HL-60 (cell line): ENCODE results near the gene SHCBP1.

Experiments
- DNase-seq, 2 experiments: peaks; one replicate each; pipeline ENCODE4 v3.0.0-alpha.2; 2010 to 2020; ENCODE audit warnings: low read depth in 1 of 2, low spot score in 1 of 2
- H3K27ac ChIP-seq: fragments of 250-450 bp; sonication (Bioruptor Pico); replicated peaks from 2 replicates; pipeline ENCODE4 v1.5.1; 2020; ENCODE audit warnings: mild to moderate bottlenecking, moderate library complexity
- H3K27me3 ChIP-seq: fragments of 250-450 bp; sonication (Bioruptor Pico); 2 replicates; pipeline ENCODE4 v1.5.1; 2021; ENCODE audit warnings: mild to moderate bottlenecking, moderate library complexity; ENCODE audit not compliant: insufficient read depth, poor library complexity, severe bottlenecking
- H3K4me3 ChIP-seq: replicated peaks from 2 replicates; pipeline ENCODE4 v1.5.1; 2011; ENCODE audit warnings: mild to moderate bottlenecking, control low read depth, low read length; ENCODE audit not compliant: insufficient read depth
- GABPA ChIP-seq: IDR thresholded peaks from 2 replicates; pipeline ENCODE4 v1.6.1; 2012; ENCODE audit warnings: low read depth
- POLR2AphosphoS5 ChIP-seq: IDR thresholded peaks from 2 replicates; pipeline ENCODE4 v1.6.1; 2012; ENCODE audit warnings: low read depth
- SPI1 ChIP-seq: IDR thresholded peaks from 2 replicates; pipeline ENCODE4 v1.6.1; 2012; ENCODE audit warnings: low read depth, mild to moderate bottlenecking, borderline replicate concordance
- long read RNA-seq: library from polyadenylated mRNA; unstranded; transcript quantifications from one replicate; pipeline ENCODE4 v2.0.0, GENCODE V29; 2020
- TF ChIP-seq, protein P1 (sequence below): IDR thresholded peaks from one replicate; pipeline ENCODE4 v1.5.1; 2011; ENCODE audit warnings: low read length, control low read depth, inconsistent platforms; ENCODE audit not compliant: insufficient read depth
- TF ChIP-seq, protein P2 (sequence below): IDR thresholded peaks from 2 replicates; pipeline ENCODE4 v1.6.1; 2012; ENCODE audit warnings: low read depth; ENCODE audit not compliant: insufficient replicate concordance

The SHCBP1 gene
- long read RNA-seq, transcript SHCBP1-201 (13 exons, 3,461 nt), result major isoform, 297 of 346 reads
- long read RNA-seq, partial matches to known transcripts, result 27 of 346 reads
- long read RNA-seq, other reads (novel, unspliced or antisense), result 20 of 346 reads

GRCh38 chr16:46621006-46621933 is at the start of gene SHCBP1:
TSS of gene SHCBP1 (minus strand) at chr16:46621379. CDS start at chr16:46621359, 20 bp downstream.
- no peaks in the 10 kb centered on the region for H3K27me3 ChIP-seq
- peak within 1 kb of the TSS; percentile 97 for H3K4me3 ChIP-seq
- TF ChIP-seq, protein P1, sequence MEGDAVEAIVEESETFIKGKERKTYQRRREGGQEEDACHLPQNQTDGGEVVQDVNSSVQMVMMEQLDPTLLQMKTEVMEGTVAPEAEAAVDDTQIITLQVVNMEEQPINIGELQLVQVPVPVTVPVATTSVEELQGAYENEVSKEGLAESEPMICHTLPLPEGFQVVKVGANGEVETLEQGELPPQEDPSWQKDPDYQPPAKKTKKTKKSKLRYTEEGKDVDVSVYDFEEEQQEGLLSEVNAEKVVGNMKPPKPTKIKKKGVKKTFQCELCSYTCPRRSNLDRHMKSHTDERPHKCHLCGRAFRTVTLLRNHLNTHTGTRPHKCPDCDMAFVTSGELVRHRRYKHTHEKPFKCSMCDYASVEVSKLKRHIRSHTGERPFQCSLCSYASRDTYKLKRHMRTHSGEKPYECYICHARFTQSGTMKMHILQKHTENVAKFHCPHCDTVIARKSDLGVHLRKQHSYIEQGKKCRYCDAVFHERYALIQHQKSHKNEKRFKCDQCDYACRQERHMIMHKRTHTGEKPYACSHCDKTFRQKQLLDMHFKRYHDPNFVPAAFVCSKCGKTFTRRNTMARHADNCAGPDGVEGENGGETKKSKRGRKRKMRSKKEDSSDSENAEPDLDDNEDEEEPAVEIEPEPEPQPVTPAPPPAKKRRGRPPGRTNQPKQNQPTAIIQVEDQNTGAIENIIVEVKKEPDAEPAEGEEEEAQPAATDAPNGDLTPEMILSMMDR, result no peak
- TF ChIP-seq POLR2AphosphoS5 (peak; percentile 76), SPI1 (no peak), GABPA (no peak)
- TF ChIP-seq, protein P2, sequence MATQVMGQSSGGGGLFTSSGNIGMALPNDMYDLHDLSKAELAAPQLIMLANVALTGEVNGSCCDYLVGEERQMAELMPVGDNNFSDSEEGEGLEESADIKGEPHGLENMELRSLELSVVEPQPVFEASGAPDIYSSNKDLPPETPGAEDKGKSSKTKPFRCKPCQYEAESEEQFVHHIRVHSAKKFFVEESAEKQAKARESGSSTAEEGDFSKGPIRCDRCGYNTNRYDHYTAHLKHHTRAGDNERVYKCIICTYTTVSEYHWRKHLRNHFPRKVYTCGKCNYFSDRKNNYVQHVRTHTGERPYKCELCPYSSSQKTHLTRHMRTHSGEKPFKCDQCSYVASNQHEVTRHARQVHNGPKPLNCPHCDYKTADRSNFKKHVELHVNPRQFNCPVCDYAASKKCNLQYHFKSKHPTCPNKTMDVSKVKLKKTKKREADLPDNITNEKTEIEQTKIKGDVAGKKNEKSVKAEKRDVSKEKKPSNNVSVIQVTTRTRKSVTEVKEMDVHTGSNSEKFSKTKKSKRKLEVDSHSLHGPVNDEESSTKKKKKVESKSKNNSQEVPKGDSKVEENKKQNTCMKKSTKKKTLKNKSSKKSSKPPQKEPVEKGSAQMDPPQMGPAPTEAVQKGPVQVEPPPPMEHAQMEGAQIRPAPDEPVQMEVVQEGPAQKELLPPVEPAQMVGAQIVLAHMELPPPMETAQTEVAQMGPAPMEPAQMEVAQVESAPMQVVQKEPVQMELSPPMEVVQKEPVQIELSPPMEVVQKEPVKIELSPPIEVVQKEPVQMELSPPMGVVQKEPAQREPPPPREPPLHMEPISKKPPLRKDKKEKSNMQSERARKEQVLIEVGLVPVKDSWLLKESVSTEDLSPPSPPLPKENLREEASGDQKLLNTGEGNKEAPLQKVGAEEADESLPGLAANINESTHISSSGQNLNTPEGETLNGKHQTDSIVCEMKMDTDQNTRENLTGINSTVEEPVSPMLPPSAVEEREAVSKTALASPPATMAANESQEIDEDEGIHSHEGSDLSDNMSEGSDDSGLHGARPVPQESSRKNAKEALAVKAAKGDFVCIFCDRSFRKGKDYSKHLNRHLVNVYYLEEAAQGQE, result peak; percentile 43
- H3K27ac ChIP-seq, result peak within 1 kb of the TSS; percentile 99
- DNase-seq, result peak; percentile 56 to 93

GRCh38 chr16:46662123-46662522 is 40.9 kb upstream of the SHCBP1 start:
- Histone ChIP-seq H3K27me3 (no peaks in the 10 kb centered on the region), H3K27ac (0 out of 2 replicates have a peak overlapping the region, but pooled peaks have one; percentile 3), H3K4me3 (no peak overlapping the region)
- no peak for DNase-seq
- TF ChIP-seq POLR2AphosphoS5 (no peak), SPI1 (no peak), GABPA (no peak)
- TF ChIP-seq, protein P1, result no peak
- TF ChIP-seq, protein P2, result no peak

GRCh38 chr16:46658925-46659324 is 37.7 kb upstream of the SHCBP1 start:
- H3K4me3 ChIP-seq, result no peak overlapping the region; the same call in 1 of the 2 replicates
- peak overlapping the region; percentile 83 for H3K27ac ChIP-seq
- peak; percentile 89 to 98 for DNase-seq
- TF ChIP-seq POLR2AphosphoS5 (peak; percentile 68), SPI1 (peak; percentile 100), GABPA (no peak)
- TF ChIP-seq, protein P1, result no peak
- TF ChIP-seq, protein P2, result peak; percentile 14
- no peaks in the 10 kb centered on the region for H3K27me3 ChIP-seq
